Hematopoietic multipotent progenitor cell (in vitro differentiated cells): ENCODE measurements around the gene MYO9B. TPM values are rescaled to one million over a fixed set of nuclear protein-coding genes. Genes with fewer than 3 reads are reported as not detected.

Experiments
- DNase-seq, 3 donors: peaks; one replicate each; pipeline ENCODE4 v3.0.0-alpha.2; 2011 to 2015; ENCODE audit warnings: low read depth in 2 of 3, low spot score in 2 of 3
- total RNA-seq: library from RNA; depleted of rRNA; stranded (reverse); fragments of >200 nt; gene quantifications from one replicate; pipeline ENCODE4 v1.2.3, GENCODE V29; 2012

Gene MYO9B
- total RNA-seq, 1 donor = 158 TPM

GRCh38 chr19:17111766-17112165 is 36.2 kb downstream of the MYO9B start:
- DNase-seq = no peak

- no peak for DNase-seq
Observed at GRCh38 chr19:17112271-17112670, 36.7 kb downstream of the MYO9B start.

- DNase-seq = no peak
Observed at GRCh38 chr19:17112700-17113099, 37.1 kb downstream of the MYO9B start.

DNA sequence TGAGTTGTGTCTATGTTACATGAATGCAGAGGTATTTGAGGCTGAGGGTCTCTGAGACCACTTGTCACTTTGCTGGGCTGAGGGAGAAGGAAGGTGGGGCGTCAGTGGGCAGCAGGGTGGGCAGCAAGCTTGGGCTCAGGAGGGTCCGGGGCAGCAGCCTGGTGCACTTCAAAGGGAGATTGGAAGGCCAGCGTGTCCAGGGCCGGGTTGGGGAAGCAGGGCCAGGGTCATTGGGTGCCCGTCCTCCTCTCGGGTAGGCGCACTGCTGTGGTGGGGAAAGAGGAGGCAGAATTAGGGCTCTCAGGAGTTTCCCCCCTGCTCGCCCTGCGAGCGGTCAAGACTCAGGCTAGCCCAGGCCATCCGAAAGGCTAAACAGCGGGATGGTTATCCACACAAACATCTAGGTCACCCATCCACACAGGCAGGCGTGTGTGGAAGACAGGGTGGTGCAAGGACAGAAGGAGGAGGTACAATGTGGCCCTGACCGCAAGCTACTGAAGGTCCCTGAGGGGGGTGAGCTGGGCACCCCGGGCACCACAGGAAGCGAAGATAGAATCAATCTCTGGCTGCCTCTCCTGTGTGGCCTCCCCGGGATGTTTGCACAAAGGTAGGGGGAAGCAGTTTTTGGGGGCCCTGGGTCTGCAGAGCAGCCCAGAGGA is 37.7 kb downstream of the MYO9B start:
- no peak for DNase-seq

- no peak for DNase-seq
Observed at GRCh38 chr19:17114414-17114831, 38.8 kb downstream of the MYO9B start.

GRCh38 chr19:17116996-17117702 is 41.6 kb downstream of the MYO9B start:
- DNase-seq = no peak

DNA sequence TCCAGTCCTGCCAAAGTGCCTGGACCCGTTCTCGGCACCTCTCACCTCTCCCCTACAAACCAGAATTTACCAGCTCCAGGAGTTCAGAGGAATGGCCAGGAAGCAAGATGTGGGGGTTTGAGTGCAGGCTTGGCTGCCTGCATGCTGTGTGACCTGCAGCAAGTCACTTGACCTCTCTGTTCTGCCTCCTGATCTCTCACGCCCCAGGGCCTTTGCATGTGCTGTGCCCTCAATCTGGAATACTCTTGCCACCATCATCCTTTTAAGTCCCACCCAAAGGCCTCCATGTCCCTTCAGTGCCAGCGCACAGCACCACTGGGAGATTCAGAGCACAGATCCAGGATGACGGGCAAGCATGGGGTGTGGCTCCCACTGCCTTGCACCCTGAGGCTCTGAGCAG is 43.4 kb downstream of the MYO9B start:
- DNase-seq = no peak

GRCh38 chr19:17121736-17122293 is 46.2 kb downstream of the MYO9B start:
- DNase-seq = peak in 1 of 3 donors; percentile 22

DNA sequence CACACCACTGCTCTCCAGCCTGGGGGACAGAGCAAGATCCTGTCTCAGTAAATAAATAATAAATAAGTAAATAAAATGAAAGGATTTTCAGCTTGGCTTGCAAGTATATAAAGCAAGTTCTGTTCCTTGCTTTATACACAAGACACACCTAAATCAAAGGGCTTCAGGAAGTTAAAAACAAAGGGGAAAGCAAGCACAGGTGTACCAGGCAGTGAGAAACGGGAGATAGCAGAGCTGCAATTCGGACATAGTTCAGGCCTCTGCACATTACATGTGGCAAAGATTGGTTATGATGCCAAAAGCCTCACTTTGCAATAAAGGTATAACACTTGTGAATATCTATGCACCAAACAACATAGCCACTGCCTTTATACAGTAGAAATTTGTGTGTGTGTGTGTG is 47.5 kb downstream of the MYO9B start:
- DNase-seq = no peak

DNA sequence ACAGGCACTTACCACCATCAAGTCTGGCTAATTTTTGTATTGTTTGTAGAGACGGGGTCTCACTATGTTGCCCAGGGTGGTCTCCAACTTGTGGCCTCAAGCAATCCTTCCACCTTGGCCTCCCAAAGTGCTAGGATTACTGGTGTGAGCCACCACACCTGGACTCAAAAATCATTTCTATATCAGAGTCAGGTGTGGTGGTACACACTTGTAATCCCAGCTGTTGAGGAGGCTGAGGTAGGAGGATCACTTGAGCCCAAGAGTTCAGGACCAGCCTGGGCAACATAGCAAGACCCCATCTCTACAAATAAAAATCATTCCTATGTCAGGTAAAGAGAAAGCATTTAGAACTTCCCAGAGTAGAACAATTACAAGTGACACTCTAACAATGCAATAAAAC is 48.4 kb downstream of the MYO9B start:
- no peak for DNase-seq

- DNase-seq = no peak
Observed at GRCh38 chr19:17125062-17125727, 49.6 kb downstream of the MYO9B start.

DNA sequence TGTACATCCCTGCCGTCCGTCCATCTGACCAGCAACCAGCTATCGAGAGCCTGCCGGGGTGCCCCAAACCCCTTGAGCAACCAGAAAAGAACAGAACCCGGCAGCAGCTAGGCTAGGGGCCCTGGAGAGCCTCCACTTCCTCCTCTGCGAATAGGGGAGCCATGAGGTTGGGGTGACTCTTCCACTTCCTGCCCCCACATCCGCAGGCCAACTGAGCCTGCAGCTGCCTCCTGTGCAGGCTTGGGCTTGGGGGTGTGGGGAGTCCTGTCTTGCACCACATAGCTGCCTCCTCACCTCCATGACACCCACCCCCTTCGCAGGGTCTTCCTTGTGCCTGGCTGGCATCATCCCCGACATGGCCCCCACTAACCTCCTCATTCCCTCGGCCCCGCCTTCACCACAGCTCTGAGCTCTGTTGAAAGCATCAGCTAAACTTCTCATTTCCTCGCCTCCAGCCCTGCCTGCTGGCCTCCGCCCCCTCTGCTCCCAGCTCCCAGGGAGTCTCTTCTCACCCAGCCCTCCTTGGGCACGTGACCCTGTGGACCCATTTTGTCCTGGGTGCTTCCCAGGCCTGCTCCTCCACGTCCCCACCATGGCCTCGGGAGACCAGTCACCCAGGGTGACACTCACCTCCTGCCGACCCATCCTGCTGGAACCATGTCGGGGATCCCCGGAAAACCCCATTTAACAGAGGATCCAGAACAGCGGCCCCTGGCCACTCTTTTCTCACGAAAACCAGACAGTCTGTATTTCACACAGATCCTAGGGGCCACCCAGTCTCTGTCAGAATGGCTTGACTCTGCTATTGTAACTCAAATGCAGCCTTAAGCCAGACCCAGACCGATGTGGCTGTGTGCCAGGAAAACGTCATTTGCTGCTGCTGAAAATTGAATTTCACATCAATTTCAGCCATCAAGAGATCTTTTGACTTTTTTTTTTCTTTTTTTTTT is 50.4 kb downstream of the MYO9B start:
- peak; percentile 54 to 94 (median 85) for DNase-seq

- no peak for DNase-seq
Observed at GRCh38 chr19:17127671-17128070, 52.1 kb downstream of the MYO9B start.

- no peak for DNase-seq
Observed at GRCh38 chr19:17128403-17128802, 52.8 kb downstream of the MYO9B start.

DNA sequence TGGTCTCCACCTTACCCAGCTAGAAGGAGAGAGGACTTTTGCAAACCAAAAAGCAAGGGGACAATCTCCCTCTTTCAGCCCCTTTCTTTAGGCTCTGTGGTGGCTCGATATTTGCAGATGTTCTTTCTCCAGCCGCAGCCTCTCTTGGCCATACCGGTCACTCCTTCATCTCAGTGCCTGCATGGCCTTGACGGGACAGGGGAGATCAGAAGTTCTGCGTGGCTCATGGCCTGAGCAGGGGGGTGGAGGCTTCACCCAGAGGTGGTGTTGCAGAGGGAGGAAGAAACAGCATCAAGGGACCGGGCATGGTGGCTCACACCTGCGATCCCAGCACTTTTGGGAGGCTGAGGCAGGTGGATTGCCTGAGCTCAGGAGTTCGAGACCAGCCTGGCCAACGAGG is 53.2 kb downstream of the MYO9B start:
- DNase-seq = no peak

DNA sequence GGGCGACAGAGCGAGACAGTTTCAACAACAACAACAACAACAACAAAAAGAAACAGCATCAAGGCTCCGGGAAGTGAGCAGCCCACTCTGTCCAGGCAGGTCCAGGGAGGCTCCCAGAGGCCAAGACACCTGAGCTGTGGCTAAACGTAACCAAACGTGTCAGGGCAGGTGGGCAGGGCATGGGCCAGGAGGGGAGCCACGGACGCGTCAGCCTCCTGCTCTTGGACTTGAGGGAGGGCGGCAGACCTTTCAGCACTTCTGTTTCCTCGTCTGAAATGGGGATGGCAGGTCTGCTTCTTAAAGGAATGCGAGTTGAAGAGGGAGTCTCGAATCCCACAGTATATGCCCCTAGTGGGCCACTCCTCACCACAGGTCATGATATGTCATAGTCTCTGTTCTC is 53.8 kb downstream of the MYO9B start:
- DNase-seq = no peak

DNA sequence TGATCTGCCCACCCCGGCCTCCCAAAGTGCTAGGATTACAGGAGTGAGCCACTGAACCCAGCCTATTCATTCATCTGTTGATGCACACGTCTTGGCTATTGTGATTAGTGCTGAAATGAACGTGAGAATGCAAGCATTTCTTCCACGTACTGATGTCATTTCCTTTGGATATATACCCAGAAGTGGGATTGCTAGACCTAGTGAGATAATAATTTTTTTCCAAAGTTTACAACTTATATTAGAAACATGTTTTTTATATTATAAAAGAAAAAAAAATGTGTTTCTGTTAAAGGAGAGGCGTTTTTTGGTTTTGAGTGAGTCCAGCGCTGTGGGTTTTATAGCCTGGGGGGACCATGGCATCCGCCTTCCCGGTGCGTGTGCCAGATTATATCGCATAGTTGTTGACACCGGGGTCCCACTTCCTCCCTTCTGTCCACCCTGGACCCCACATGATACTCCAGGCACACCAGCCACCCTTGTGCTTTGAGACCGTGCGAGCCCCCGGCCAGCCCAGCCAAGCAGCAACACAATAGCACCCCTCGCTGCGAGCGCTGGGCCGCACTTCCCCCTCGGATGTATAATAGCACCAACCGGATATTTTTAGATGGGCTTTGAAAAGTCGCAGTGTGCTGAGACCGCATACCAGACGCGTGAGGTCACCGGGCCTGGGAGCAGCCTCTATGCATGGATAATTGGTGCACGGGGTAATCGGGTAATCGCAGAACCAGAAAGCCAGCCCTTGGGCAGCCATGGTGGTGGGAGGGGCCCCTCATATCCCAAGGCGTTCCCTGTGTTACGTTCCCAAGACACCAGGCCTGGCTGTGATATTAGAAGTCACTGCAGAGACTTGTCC is 59.6 kb downstream of the MYO9B start:
- DNase-seq = peak in 2 of 3 donors; percentile 75 to 87

DNA sequence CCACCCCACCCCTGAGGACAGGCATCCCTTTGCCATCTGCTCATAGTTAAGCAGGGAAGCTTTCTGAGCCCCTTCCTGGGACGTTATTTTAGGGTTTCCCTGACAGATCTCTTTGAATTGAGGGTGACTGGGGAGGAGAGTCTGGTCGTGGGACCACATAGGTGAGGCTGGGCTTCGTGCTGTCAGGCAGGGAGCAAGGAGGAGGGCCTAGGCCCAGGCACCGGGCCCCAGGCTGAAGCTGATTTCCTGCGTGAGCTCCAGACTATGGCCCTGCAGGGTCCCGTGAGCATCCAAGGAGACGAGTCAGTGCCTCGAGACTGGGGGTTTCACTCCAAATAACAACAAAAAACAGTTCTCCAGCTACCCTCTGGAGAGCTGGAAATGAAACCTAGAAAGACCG is 60.4 kb downstream of the MYO9B start:
- DNase-seq = no peak

- no peak for DNase-seq
Observed at GRCh38 chr19:17136617-17137016, 61.0 kb downstream of the MYO9B start.

DNA sequence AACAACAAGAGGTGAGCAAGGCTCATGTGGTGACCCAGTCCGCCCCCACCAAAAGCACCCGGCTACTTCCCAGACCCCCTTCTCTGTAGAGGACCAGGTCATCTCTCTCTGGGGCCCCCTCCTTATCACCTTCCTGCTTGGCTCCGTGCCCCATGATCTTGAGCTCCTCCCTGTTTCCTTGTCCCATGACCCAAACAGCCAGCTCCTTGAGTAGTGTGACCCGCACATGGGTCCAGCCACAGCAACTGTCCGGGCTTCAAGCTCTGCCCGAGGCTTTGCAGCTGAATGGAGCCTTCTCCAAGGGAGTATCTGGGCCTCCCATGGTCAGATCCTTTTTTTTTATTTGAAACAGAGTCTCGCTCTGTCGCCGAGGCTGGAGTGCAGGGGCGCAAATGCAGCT is 61.8 kb downstream of the MYO9B start:
- DNase-seq = no peak
